Putamen (tissue), 1 donor: ENCODE results near the gene RAD51B.

Experiments
- DNase-seq: peaks from one replicate; pipeline ENCODE4 v3.0.0-alpha.2; 2016; ENCODE audit warnings: low spot score

RAD51B gene

DNA sequence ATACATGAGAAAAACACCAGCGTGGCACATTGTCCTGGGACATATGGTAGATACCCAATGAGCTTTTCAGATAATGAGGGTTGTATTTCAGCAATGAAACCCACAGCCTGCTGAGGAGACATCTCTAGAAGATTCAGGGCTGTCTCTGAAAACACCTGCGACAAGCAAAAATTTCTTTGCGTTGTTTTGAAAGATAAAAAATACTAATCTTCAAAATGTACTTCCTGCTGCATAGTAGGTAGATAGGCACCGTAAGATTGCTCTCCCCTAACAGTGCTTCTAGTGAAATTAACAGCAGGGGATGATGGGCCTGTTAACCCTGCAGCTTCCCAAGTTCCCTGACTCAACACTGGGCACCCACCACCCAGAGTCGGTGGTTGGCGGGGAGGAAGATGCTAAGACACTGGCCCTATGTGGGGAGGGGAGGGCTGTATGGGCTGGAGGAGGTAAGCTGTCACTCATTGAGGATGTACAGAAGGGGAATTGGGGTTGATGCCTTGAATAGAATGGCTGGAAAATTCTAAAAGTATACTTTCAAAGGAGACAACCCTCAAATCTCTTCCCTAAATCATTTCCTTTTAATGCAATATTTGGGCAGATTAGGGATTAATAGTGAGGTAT lies 953.3 kb downstream of the RAD51B start:
- no peak for DNase-seq

DNA sequence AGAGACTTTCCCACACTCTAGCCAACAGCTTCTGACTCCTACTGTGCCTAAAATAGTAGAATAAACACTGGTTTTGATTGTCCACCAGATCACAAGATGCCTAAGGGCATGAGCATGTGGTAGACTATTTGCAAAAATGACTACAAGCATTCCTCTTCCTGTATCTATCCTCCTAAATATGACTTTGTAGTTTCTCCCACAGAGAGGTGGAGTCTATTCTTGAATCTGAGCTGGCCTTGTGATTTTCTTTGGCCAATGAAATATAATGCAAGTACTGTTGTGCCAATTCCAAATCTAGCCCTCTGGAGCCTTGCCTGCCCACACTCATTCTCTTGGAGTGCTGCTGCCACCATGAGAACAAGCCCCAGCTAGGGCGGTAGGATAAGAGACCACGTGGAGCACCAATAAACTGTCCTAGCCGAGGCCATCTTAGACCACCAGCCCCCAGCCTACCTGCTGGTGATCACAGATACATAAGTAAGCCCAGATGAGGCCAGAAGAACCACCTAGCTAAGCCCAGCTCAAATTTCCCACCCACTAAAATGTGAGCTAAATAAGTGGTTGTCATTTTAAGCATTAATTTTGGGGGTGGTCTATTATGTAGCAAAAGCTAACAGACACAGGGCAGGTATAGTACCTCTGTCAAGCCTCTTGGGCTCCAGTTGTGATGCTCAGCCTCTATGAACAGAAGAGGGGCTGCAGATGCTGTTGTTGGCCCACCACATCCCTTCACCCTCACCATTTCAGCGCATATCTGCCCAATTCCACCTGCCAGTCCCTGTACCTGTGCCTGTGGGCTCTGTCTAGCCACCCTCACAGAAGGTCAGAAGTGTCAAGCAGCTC lies 955.4 kb downstream of the RAD51B start:
- DNase-seq = no peak

DNA sequence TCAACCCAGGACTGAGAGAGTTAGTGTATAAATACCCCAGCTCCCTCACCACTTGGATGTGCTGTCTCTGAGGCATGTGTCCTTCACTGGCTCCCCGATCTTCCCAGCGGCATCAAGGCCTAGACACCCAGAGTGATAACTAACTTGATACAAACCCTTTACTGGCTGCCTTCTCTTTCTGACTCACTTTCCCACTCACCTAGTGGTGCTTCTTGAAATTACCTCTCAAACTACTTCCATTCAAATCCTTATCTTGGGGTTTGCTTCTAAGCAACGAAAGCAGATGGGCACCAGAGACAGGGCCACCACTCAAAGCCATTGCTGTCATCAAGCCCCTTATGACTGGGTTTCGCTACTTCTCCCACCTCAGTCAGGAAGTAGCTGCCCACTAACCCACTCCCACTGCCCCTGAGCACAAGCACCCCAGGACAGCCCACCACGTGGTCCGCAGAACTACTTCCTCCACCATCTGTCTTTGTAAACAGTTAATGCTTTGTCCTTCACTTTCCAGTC lies 956.1 kb downstream of the RAD51B start:
- no peak for DNase-seq

DNA sequence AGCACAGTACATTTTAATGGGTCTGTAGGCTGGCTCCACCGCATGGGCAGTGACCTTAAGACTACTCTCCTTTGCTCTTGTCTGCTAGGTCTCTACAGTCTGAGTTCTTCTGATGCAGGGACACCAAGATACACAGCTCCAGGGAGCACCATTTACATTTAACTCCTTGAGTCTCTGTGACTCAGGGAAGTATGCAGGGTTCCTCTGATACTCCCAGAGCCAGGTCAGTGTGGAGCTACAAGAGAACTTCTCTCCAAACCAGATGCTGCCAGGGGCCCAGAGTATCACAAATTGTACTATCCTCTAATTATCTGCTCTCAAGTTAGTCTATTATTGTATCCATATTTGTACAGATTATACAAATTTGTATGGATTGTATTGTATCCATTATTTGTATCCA lies 958.1 kb downstream of the RAD51B start:
- DNase-seq = no peak
